Measurements from ENCODE around the gene C12orf60. TPM values are rescaled to one million over a fixed set of nuclear protein-coding genes. Genes with fewer than 3 reads are reported as not detected.

C12orf60 gene
- total RNA-seq, 6 experiments from 2014 or later, result 0.38 to 0.83 (median 0.64) TPM

DNA sequence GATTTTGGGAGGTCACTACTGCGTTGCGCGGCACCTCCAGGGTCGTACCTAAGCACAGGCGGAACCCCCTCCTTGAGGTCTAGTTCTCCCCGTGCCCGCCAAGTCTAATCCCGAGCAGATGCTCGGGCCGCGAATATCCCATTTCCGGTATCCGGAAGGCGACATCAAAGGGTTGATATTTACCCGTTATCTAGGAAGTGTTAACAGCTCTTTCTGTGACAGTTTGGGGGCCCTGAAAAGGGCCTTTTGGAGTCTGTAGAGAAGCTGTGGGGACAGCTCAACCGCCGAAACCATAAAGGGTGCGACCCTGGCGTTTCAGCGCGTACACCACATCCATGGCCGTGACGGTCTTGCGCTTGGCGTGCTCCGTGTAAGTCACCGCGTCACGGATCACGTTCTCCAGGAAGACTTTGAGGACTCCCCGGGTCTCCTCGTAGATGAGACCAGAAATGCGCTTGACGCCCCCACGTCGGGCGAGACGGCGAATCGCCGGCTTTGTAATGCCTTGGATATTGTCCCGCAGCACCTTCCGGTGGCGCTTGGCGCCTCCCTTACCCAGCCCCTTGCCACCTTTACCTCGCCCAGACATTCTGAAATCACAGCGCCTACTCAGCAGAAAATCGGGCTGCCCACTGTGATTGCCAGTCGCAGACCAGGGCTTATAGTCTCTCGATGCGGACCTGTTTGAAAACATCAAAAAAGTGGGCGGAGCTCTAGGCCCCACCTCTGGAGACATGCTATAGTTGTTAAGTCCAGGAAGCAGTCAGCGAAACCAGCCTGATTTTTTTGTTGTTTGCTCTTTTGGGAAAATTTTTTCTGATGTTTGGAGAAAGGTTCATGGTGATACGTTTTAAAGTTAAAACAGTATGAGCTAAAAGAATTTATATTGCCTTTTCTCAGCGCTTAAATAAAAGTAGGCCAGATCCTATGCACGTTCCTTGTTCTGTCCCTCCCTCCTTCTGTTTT is 32.7 kb upstream of the C12orf60 start:
- peaks cover 10% of the 10 kb centered on the region for H3K9me3 Mint-ChIP-seq
- peaks cover 34% of the 10 kb centered on the region for H3K4me1 Mint-ChIP-seq (ENCODE audit: low read depth)
- peak overlapping the region; percentile 93 for H3K4me3 Mint-ChIP-seq
- DNase-seq, result peak; percentile 91
- TF ChIP-seq, protein P1, sequence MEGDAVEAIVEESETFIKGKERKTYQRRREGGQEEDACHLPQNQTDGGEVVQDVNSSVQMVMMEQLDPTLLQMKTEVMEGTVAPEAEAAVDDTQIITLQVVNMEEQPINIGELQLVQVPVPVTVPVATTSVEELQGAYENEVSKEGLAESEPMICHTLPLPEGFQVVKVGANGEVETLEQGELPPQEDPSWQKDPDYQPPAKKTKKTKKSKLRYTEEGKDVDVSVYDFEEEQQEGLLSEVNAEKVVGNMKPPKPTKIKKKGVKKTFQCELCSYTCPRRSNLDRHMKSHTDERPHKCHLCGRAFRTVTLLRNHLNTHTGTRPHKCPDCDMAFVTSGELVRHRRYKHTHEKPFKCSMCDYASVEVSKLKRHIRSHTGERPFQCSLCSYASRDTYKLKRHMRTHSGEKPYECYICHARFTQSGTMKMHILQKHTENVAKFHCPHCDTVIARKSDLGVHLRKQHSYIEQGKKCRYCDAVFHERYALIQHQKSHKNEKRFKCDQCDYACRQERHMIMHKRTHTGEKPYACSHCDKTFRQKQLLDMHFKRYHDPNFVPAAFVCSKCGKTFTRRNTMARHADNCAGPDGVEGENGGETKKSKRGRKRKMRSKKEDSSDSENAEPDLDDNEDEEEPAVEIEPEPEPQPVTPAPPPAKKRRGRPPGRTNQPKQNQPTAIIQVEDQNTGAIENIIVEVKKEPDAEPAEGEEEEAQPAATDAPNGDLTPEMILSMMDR (IDR thresholded peaks at IDR 0.05), result no peak
- H3K27ac Mint-ChIP-seq, result peak overlapping the region; percentile 95
- peaks cover 42% of the 10 kb centered on the region for H3K36me3 Mint-ChIP-seq (ENCODE audit: low read depth)
- H3K27me3 Mint-ChIP-seq (ENCODE audit: insufficient read depth), result peaks cover 18% of the 10 kb centered on the region

DNA sequence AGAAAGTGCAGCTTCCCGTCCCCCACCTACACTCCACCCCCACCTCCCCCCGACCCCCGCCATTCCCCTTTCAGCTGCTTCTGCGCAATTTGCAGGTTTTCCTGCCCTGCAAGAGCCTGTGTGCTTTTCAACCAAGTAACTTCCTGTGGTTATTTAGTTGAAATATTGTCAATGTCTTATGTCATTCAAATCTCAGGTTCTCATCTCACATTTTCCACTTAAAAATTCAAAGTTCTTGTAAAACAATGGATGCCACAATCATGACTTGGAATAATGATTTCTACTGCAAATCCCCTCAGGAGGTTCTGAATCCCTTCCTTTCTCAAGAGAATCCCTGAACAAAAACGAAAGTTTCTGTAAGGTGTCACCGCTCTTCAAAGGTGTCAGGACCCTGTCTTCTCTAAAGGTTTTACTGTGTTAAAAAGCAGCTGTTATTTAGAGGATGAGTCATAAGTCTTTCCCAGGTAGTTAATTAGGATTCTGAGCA is 31.8 kb upstream of the C12orf60 start:
- peaks cover 7% of the 10 kb centered on the region for H3K9me3 Mint-ChIP-seq
- no peak for DNase-seq
- TF ChIP-seq, protein P1 (IDR thresholded peaks at IDR 0.05), result no peak
- H3K4me1 Mint-ChIP-seq (ENCODE audit: low read depth), result peaks cover 44% of the 10 kb centered on the region
- peaks cover 42% of the 10 kb centered on the region for H3K36me3 Mint-ChIP-seq (ENCODE audit: low read depth)
- H3K27ac Mint-ChIP-seq, result peak overlapping the region; percentile 73
- H3K4me3 Mint-ChIP-seq, result peak overlapping the region; percentile 93
- peaks cover 18% of the 10 kb centered on the region for H3K27me3 Mint-ChIP-seq (ENCODE audit: insufficient read depth)

DNA sequence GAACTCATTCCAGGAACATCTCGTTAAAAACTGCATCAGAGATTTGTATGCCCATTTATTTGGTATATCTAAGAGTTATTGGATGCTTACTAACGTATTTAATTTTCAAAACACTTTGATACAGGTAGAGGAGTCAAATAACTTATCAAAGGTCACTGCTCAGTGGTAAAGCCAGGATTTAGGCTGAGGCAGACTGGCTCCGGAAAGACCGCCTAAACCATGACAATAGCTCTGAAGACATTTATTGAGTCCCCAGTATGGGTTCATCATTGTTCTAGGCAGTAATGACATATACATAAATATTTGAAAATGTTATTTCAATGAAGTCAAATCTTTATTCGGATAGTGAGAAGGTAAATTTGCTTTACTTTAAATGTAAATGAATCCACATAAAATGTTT is 30.5 kb upstream of the C12orf60 start:
- Mint-ChIP-seq H3K27me3 (ENCODE audit: insufficient read depth) (peaks cover 18% of the 10 kb centered on the region), H3K4me3 (no peak overlapping the region), H3K27ac (no peak overlapping the region)

DNA sequence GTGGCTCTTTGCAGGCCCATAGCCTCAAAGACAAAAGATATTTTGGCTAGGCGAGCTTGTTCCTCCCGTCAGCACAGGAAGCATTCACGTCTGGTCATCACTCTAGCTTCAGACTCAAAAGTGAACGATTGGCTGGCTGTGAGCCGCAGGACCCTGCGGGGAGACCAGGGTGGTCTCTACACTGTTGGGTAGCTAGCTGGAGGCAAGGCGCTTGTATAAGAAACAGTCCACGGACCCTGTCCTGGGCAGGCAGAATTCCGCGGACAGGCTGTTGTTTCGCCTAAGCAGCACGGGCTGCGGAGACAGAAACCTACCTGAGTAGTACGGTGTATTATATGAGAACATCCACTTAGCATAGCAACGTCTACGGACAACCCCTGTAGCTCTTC is 29.8 kb upstream of the C12orf60 start:
- DNase-seq, result no peak
- peaks cover 47% of the 10 kb centered on the region for H3K4me1 Mint-ChIP-seq (ENCODE audit: low read depth)
- peaks cover 18% of the 10 kb centered on the region for H3K27me3 Mint-ChIP-seq (ENCODE audit: insufficient read depth)
- H3K9me3 Mint-ChIP-seq, result peaks cover 7% of the 10 kb centered on the region
- H3K27ac Mint-ChIP-seq, result peak overlapping the region; percentile 98
- H3K4me3 Mint-ChIP-seq, result peak overlapping the region; percentile 98
- peaks cover 29% of the 10 kb centered on the region for H3K36me3 Mint-ChIP-seq (ENCODE audit: low read depth)
- TF ChIP-seq, protein P1 (IDR thresholded peaks at IDR 0.05), result no peak

More for the DNA sequence above, 30.5 kb upstream of the C12orf60 start:
- Mint-ChIP-seq H3K4me1 (ENCODE audit: low read depth) (peaks cover 50% of the 10 kb centered on the region), H3K9me3 (peaks cover 7% of the 10 kb centered on the region), H3K36me3 (ENCODE audit: low read depth) (peaks cover 30% of the 10 kb centered on the region)
- DNase-seq, result no peak
- TF ChIP-seq, protein P1 (IDR thresholded peaks at IDR 0.05), result no peak

DNA sequence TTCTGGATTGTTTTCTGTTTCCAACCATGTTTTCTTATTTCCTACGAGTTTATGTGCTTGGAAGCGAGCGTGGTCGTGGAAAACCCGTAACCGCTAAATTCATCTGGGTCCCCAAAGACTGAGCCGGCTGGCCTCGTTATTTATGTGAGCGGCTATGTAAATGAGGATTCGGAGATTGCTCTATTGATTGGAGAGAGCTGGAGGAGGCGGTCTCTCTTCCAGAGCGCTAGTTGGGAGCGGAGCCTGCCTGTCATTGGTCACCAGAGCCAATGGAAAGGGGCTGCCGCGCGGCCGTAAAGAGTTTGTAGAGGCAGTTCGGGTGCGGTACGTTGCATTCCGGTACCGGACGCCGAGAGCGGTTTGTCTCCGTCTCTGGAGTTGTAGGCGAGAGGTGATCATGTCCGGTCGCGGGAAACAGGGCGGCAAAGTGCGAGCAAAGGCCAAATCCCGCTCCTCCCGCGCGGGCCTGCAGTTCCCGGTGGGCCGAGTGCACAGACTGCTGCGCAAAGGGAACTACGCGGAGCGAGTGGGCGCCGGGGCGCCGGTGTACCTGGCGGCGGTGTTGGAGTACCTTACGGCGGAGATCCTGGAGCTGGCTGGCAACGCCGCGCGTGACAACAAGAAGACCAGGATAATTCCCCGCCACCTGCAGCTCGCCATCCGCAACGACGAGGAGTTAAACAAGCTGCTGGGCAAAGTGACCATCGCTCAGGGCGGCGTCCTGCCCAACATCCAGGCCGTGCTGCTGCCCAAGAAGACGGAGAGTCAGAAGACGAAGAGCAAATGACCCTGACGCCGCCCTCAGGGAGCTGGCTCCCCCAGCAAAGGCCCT is 29.2 kb upstream of the C12orf60 start:
- Mint-ChIP-seq H3K27ac (peak overlapping the region; percentile 98), H3K36me3 (ENCODE audit: low read depth) (peaks cover 25% of the 10 kb centered on the region), H3K27me3 (ENCODE audit: insufficient read depth) (peaks cover 14% of the 10 kb centered on the region), H3K9me3 (peaks cover 7% of the 10 kb centered on the region), H3K4me1 (ENCODE audit: low read depth) (peaks cover 42% of the 10 kb centered on the region), H3K4me3 (peak overlapping the region; percentile 98)
- TF ChIP-seq, protein P1 (IDR thresholded peaks at IDR 0.05), result peak; percentile 18
- peak; percentile 96 for DNase-seq

Data from HFFc6 (cell line).